Stimulated activated CD4-positive, alpha-beta T cell treated with anti-CD3 and anti-CD28 coated beads, Interleukin-12 subunit alpha, Interleukin-12 subunit beta, amount 100 ng/mL, for 4 hours (primary cell): ENCODE data around the gene ARL4C.
A peak's percentile ranks its signal among the peaks of the same experiment; 100 is the strongest.

Source experiments
- DNase-seq: peaks from one replicate; pipeline ENCODE4 v3.0.0-alpha.2; 2020

The ARL4C gene

GRCh38 chr2:234444893-234445292, 52.0 kb downstream of the ARL4C start:
- peak; percentile 40 for DNase-seq

- DNase-seq: no peak
Observed at GRCh38 chr2:234444242-234444730, 52.6 kb downstream of the ARL4C start.
